ENCODE measurements around the gene BCL2L11. TPM values are rescaled to one million over a fixed set of nuclear protein-coding genes. Genes with fewer than 3 reads are reported as not detected.

BCL2L11 gene
- total and polyA plus RNA-seq, 2 donors (not counting 3 experiments of a cell fraction or from before 2014, with no cell fraction given), result 12.9 to 26.6 TPM

- H3K79me2 ChIP-seq (ENCODE audit: control insufficient read depth, insufficient read depth, low read length), result no peaks in the 10 kb centered on the region
- H3K9me3 ChIP-seq (replicated peaks; ENCODE audit: control insufficient read depth, insufficient read depth, low read length), result no peaks in the 10 kb centered on the region
- no peak overlapping the region for H2AFZ ChIP-seq (ENCODE audit: low read depth, low read length)
- dilution Hi-C loops (cut with MboI; ENCODE audit: extremely low pct_ligation_motif_present, low sequenced_read_pairs), result no loop called here
- no peak overlapping the region for H3K4me3 ChIP-seq (replicated peaks in 1 of 3; ENCODE audit: insufficient read depth in 1 of 3, low read depth in 1 of 3, low read length in 3 of 3)
- H3K27me3 ChIP-seq (ENCODE audit: control insufficient read depth in 2 of 2, insufficient read depth in 2 of 2, low read length in 2 of 2), result peaks cover 0 to 5% of the 10 kb centered on the region in 2 experiments
- BruUV-seq (replicated peaks), result no TSS peak
- no peak overlapping the region for H3K4me2 ChIP-seq (ENCODE audit: insufficient read depth, low read length)
- H3K4me1 ChIP-seq (ENCODE audit: control insufficient read depth, extremely low read depth, insufficient read depth, low read length), result peaks cover 8% of the 10 kb centered on the region
- no peaks in the 10 kb centered on the region for H3K9me1 ChIP-seq (replicated peaks; ENCODE audit: control insufficient read depth, extremely low read depth, insufficient read depth, low read length)
- H3K27ac ChIP-seq (ENCODE audit: insufficient read depth, low read depth, low read length), result no peak overlapping the region
- DNase-seq (ENCODE audit: low read depth, low spot score) (no peak), FAIRE-seq (no peak)
- intact Hi-C loops (cut with micrococcal nuclease), result no loop called here
- CTCF ChIA-PET, result interaction anchor here (1.2 to 1.7 kb wide), 2 partner anchors 11 to 24 kb away, joined by 3 to 6 read pairs; no protein-coding TSS in a partner anchor
- H3K36me3 ChIP-seq (ENCODE audit: control insufficient read depth in 2 of 2, extremely low read depth in 1 of 2, insufficient read depth in 2 of 2, low read length in 2 of 2), result peaks cover 0 to 15% of the 10 kb centered on the region in 2 experiments
- TF ChIP-seq, protein P1, sequence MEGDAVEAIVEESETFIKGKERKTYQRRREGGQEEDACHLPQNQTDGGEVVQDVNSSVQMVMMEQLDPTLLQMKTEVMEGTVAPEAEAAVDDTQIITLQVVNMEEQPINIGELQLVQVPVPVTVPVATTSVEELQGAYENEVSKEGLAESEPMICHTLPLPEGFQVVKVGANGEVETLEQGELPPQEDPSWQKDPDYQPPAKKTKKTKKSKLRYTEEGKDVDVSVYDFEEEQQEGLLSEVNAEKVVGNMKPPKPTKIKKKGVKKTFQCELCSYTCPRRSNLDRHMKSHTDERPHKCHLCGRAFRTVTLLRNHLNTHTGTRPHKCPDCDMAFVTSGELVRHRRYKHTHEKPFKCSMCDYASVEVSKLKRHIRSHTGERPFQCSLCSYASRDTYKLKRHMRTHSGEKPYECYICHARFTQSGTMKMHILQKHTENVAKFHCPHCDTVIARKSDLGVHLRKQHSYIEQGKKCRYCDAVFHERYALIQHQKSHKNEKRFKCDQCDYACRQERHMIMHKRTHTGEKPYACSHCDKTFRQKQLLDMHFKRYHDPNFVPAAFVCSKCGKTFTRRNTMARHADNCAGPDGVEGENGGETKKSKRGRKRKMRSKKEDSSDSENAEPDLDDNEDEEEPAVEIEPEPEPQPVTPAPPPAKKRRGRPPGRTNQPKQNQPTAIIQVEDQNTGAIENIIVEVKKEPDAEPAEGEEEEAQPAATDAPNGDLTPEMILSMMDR (IDR thresholded peaks at IDR 0.05; ENCODE audit: extremely low read depth in 1 of 2, insufficient read depth in 1 of 2, low read depth in 1 of 2, low read length in 2 of 2), result no peak
- no peak for TF ChIP-seq FOS (IDR thresholded peaks at IDR 0.05; ENCODE audit: borderline replicate concordance, insufficient read depth, low read length)
- TF ChIP-seq JUN (IDR thresholded peaks at IDR 0.05; ENCODE audit: borderline replicate concordance, insufficient read depth, insufficient read length, low read depth), result no peak
- TF ChIP-seq EZH2 (IDR thresholded peaks at IDR 0.05; ENCODE audit: borderline replicate concordance, low read depth, low read length, severe bottlenecking), result no peak
- no peak for TF ChIP-seq POLR2AphosphoS5 (IDR thresholded peaks at IDR 0.05; ENCODE audit: insufficient read depth, low read depth, low read length)
- TF ChIP-seq, protein P2, sequence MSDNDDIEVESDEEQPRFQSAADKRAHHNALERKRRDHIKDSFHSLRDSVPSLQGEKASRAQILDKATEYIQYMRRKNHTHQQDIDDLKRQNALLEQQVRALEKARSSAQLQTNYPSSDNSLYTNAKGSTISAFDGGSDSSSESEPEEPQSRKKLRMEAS (IDR thresholded peaks at IDR 0.05; ENCODE audit: insufficient read depth, insufficient read length), result no peak
- no peak for TF ChIP-seq GATA2 (IDR thresholded peaks at IDR 0.05; ENCODE audit: insufficient read depth, insufficient read length, low read depth, low read length)
- TF ChIP-seq POLR2A (IDR thresholded peaks at IDR 0.05; ENCODE audit: low read depth, low read length), result no peak
- no peak for TF ChIP-seq MYC (IDR thresholded peaks at IDR 0.05; ENCODE audit: low read depth, low read length)
- POLR2A ChIA-PET, result no interaction called here
- no peaks in the 10 kb centered on the region for H4K20me1 ChIP-seq (replicated peaks; ENCODE audit: control insufficient read depth, extremely low read depth, insufficient read depth, low read length)
- H3K9ac ChIP-seq (replicated peaks; ENCODE audit: extremely low read depth, insufficient read depth, low read length), result no peak overlapping the region
Measured at GRCh38 chr2:111143843-111144198, 23.1 kb downstream of the BCL2L11 start.
